H1 (cell line): ENCODE results near the gene SCYL3. TPM values are rescaled to one million over a fixed set of nuclear protein-coding genes. Genes with fewer than 3 reads are reported as not detected.

Source experiments
- CTCF ChIA-PET: fragments of 300-600 bp; sonication (Branson Sonifier 250); formaldehyde crosslinking; loops from one replicate; lab custom pipeline; 2021; ENCODE audit not compliant: partially characterized antibody; lab: Charles Lee
- POLR2A ChIA-PET: fragments of 300-600 bp; sonication (Branson Sonifier 250); formaldehyde crosslinking; loops from one replicate; lab custom pipeline; 2021; ENCODE audit warnings: inconsistent platforms; ENCODE audit not compliant: partially characterized antibody; lab: Charles Lee
- DNase-seq, 2 experiments: peaks; one replicate each; pipeline versions ENCODE4 v3.0.0 to v3.0.0-alpha.2; 2010 to 2022; ENCODE audit warnings: low spot score in 2 of 2, low read depth in 1 of 2, mixed read lengths in 1 of 2
- FAIRE-seq: peaks from 2 replicates; lab custom pipeline; 2011; peaks lifted over from hg19 to GRCh38; lab: Jason Lieb, UNC
- H2AFZ ChIP-seq: 2 replicates; pipeline ENCODE4 v1.8.1; 2012; ENCODE audit warnings: low read length, inconsistent platforms
- H2AK5ac ChIP-seq: 2 replicates; pipeline ENCODE4 v1.6.1; 2013; ENCODE audit warnings: low read depth, low read length
- H2BK120ac ChIP-seq: replicated peaks from 2 replicates; pipeline ENCODE3; 2013; ENCODE audit warnings: low read depth, low read length, inconsistent platforms
- H2BK12ac ChIP-seq: 2 replicates; pipeline ENCODE4 v1.6.1; 2013; ENCODE audit warnings: low read depth, low read length
- H2BK15ac ChIP-seq: 2 replicates; pipeline ENCODE4 v1.6.1; 2013; ENCODE audit warnings: low read length
- H2BK20ac ChIP-seq: 2 replicates; pipeline ENCODE4 v1.6.1; 2013; ENCODE audit warnings: low read length
- H2BK5ac ChIP-seq: 2 replicates; pipeline ENCODE4 v1.6.1; 2013; ENCODE audit warnings: low read depth, low read length
- H3K14ac ChIP-seq: 2 replicates; pipeline ENCODE4 v1.6.1; 2013; ENCODE audit warnings: inconsistent platforms; ENCODE audit not compliant: insufficient read length
- H3K18ac ChIP-seq: 2 replicates; pipeline ENCODE4 v1.6.1; 2013; ENCODE audit warnings: low read length; ENCODE audit errors: extremely low read depth
- H3K23ac ChIP-seq: 2 replicates; pipeline ENCODE4 v1.6.1; 2013; ENCODE audit warnings: inconsistent platforms; ENCODE audit not compliant: insufficient read length
- H3K23me2 ChIP-seq: 2 replicates; pipeline ENCODE4 v1.6.1; 2013; ENCODE audit warnings: low read depth, low read length
- H3K27ac ChIP-seq: 2 replicates; pipeline ENCODE4 v1.6.1; 2011; ENCODE audit warnings: low read depth, low read length, inconsistent platforms
- H3K27me3 ChIP-seq, 4 experiments: replicated peaks in 1 of 4; 1 replicate in 1 of 4; 2 replicates in 3 of 4; pipeline versions ENCODE4 v1.6.1 to v1.8.1; 2011 to 2013; ENCODE audit warnings: low read length in 3 of 4, mild to moderate bottlenecking in 3 of 4, inconsistent platforms in 2 of 4, mixed read lengths in 2 of 4, moderate library complexity in 1 of 4; ENCODE audit not compliant: control insufficient read depth in 3 of 4, insufficient read depth in 3 of 4; ENCODE audit errors: extremely low read depth in 1 of 4
- H3K36me3 ChIP-seq, 4 experiments: 2 replicates each; pipeline versions ENCODE4 v1.6.1 to v1.8.1; 2011 to 2013; ENCODE audit warnings: mild to moderate bottlenecking in 4 of 4, low read length in 3 of 4, moderate library complexity in 2 of 4, control low read depth in 1 of 4, inconsistent platforms in 1 of 4; ENCODE audit not compliant: insufficient read depth in 4 of 4, control insufficient read depth in 2 of 4
- H3K4ac ChIP-seq: replicated peaks from 2 replicates; pipeline ENCODE3; 2013; ENCODE audit warnings: low read length, low read depth, mixed read lengths, inconsistent platforms; ENCODE audit not compliant: insufficient read length
- H3K4me1 ChIP-seq, 4 experiments: replicated peaks in 1 of 4; 1 replicate in 1 of 4; 2 replicates in 3 of 4; pipeline versions ENCODE4 v1.6.1 to v1.8.1; 2011 to 2013; ENCODE audit warnings: low read length in 3 of 4, inconsistent platforms in 2 of 4, mixed read lengths in 1 of 4; ENCODE audit not compliant: insufficient read depth in 4 of 4, control insufficient read depth in 3 of 4
- H3K4me2 ChIP-seq, 2 experiments: 2 replicates each; pipeline versions ENCODE4 v1.6.1 to v1.8.1; 2011 to 2013; ENCODE audit warnings: low read depth in 2 of 2, low read length in 2 of 2, control low read depth in 1 of 2, inconsistent platforms in 1 of 2, mild to moderate bottlenecking in 1 of 2; ENCODE audit not compliant: insufficient read depth in 1 of 2
- H3K4me3 ChIP-seq, 4 experiments: fragments of 200-600, 300-600 bp in 1 of 4; sonication (generic), shearing (Covaris generic), sonication (Bioruptor Twin) in 1 of 4; 2 replicates each; pipeline versions ENCODE4 v1.5.1 to v1.8.1; 2011 to 2016; ENCODE audit warnings: low read length in 4 of 4, low read depth in 3 of 4, control low read depth in 2 of 4, inconsistent platforms in 2 of 4, mild to moderate bottlenecking in 2 of 4, mixed read lengths in 1 of 4, moderate library complexity in 1 of 4; ENCODE audit not compliant: insufficient read depth in 2 of 4; ENCODE audit errors: extremely low read depth in 1 of 4
- H3K56ac ChIP-seq: replicated peaks from 2 replicates; pipeline ENCODE3; 2013; ENCODE audit warnings: low read depth, mild to moderate bottlenecking, mixed read lengths, low read length, inconsistent platforms; ENCODE audit not compliant: insufficient read length
- H3K79me1 ChIP-seq: 2 replicates; pipeline ENCODE4 v1.6.1; 2013; ENCODE audit warnings: low read depth, low read length, control low read depth
- H3K79me2 ChIP-seq, 2 experiments: 2 replicates each; pipeline versions ENCODE4 v1.6.1 to v1.8.1; 2012 to 2013; ENCODE audit warnings: low read length in 2 of 2, mild to moderate bottlenecking in 2 of 2, inconsistent platforms in 1 of 2; ENCODE audit not compliant: insufficient read depth in 2 of 2, control insufficient read depth in 1 of 2
- H3K9ac ChIP-seq, 4 experiments: replicated peaks in 1 of 4; 1 replicate in 1 of 4; 2 replicates in 3 of 4; pipeline versions ENCODE4 v1.6.1 to v1.8.1; 2011 to 2013; ENCODE audit warnings: low read depth in 3 of 4, low read length in 3 of 4, control low read depth in 2 of 4, mild to moderate bottlenecking in 2 of 4, moderate library complexity in 2 of 4, inconsistent platforms in 1 of 4; ENCODE audit errors: extremely low read depth in 1 of 4
- H3K9me3 ChIP-seq, 2 experiments: 2 replicates each; pipeline versions ENCODE4 v1.6.1 to v1.8.1; 2012 to 2013; ENCODE audit warnings: mild to moderate bottlenecking in 2 of 2, moderate library complexity in 2 of 2, control low read depth in 1 of 2, inconsistent platforms in 1 of 2, low read depth in 1 of 2, low read length in 1 of 2, mixed read lengths in 1 of 2; ENCODE audit not compliant: insufficient read depth in 2 of 2
- H4K20me1 ChIP-seq, 2 experiments: replicated peaks in 1 of 2; 2 replicates each; pipeline versions ENCODE3 to v1.8.1; 2011 to 2013; ENCODE audit warnings: inconsistent platforms in 2 of 2, low read length in 2 of 2, mild to moderate bottlenecking in 1 of 2; ENCODE audit not compliant: insufficient read depth in 2 of 2, control insufficient read depth in 1 of 2
- H4K5ac ChIP-seq: 2 replicates; pipeline ENCODE4 v1.6.1; 2013; ENCODE audit warnings: low read length, low read depth, mixed read lengths, inconsistent platforms; ENCODE audit not compliant: insufficient read length
- H4K8ac ChIP-seq: 2 replicates; pipeline ENCODE4 v1.8.0; 2013; ENCODE audit warnings: mild to moderate bottlenecking, moderate library complexity, low read length, inconsistent platforms; ENCODE audit not compliant: insufficient read depth; ENCODE audit errors: extremely low read depth
- H4K91ac ChIP-seq: replicated peaks from 2 replicates; pipeline ENCODE3; 2013; ENCODE audit warnings: low read length, mixed read lengths, inconsistent platforms; ENCODE audit not compliant: insufficient read length
- CREB1 ChIP-seq: IDR thresholded peaks from 2 replicates; pipeline ENCODE4 v1.6.1; 2012; ENCODE audit warnings: inconsistent platforms
- FOSL1 ChIP-seq: IDR thresholded peaks from 2 replicates; pipeline ENCODE4 v1.6.1; 2011; ENCODE audit warnings: mild to moderate bottlenecking, low read depth, low read length, moderate library complexity; ENCODE audit not compliant: insufficient read depth
- GABPA ChIP-seq: IDR thresholded peaks from 2 replicates; pipeline ENCODE4 v1.6.1; 2011; ENCODE audit warnings: mild to moderate bottlenecking, low read length, moderate library complexity, borderline replicate concordance; ENCODE audit not compliant: insufficient read depth
- HDAC2 ChIP-seq, 2 experiments: fragments of 300-600 bp in 1 of 2; sonication (generic) in 1 of 2; IDR thresholded peaks; 2 replicates each; pipeline ENCODE4 v1.6.1; 2011 to 2012; ENCODE audit warnings: low read depth in 2 of 2, low read length in 2 of 2, mild to moderate bottlenecking in 2 of 2, moderate library complexity in 2 of 2, borderline replicate concordance in 1 of 2, inconsistent platforms in 1 of 2
- HDAC6 ChIP-seq: IDR thresholded peaks from one replicate; pipeline ENCODE4 v1.7.1; 2012; ENCODE audit warnings: low read depth, mild to moderate bottlenecking, inconsistent platforms, low read length, moderate library complexity
- POLR2A ChIP-seq, 2 experiments: IDR thresholded peaks; 1 replicate in 1 of 2; 2 replicates in 1 of 2; pipeline ENCODE4 v1.6.1; 2011; ENCODE audit warnings: low read depth in 2 of 2, low read length in 2 of 2, mild to moderate bottlenecking in 2 of 2; ENCODE audit errors: control extremely low read depth in 1 of 2
- RXRA ChIP-seq: IDR thresholded peaks from 2 replicates; pipeline ENCODE4 v1.6.1; 2011; ENCODE audit warnings: low read depth, mild to moderate bottlenecking, low read length, moderate library complexity; ENCODE audit not compliant: insufficient read depth
- TCF12 ChIP-seq: IDR thresholded peaks from 2 replicates; pipeline ENCODE4 v1.6.1; 2011; ENCODE audit warnings: low read depth, mild to moderate bottlenecking, low read length
- TEAD4 ChIP-seq: IDR thresholded peaks from 2 replicates; pipeline ENCODE4 v1.6.1; 2012; ENCODE audit warnings: low read depth, low read length, inconsistent platforms, mixed read lengths
- WGBS, 2 experiments: shearing (Covaris generic) in 1 of 2; methylation state at CpG; one replicate each; pipeline versions ENCODE4 v1.1.6 to v1.1.7; 2013 to 2015; ENCODE audit warnings: low lambda C conversion rate in 2 of 2, mixed read lengths in 2 of 2, inconsistent platforms in 1 of 2, low coverage in 1 of 2, missing lambda C conversion rate in 1 of 2; ENCODE audit not compliant: insufficient replicate concordance in 2 of 2, insufficient coverage in 1 of 2, insufficient read length in 1 of 2; ENCODE audit errors: extremely low coverage in 1 of 2, missing lambda C conversion rate in 1 of 2; 5-methylcytosine and 5-hydroxymethylcytosine counted together
- polyA plus RNA-seq, 7 experiments: library from polyadenylated mRNA; depleted of rRNA in 3 of 7; stranded (reverse) in 5 of 7; unstranded in 2 of 7; fragments of >200 nt in 5 of 7; fragments of 200-250 nt in 2 of 7; gene quantifications; 1 replicate in 5 of 7; 2 replicates in 1 of 7; 4 replicates in 1 of 7; pipeline versions ENCODE4 v1.2.1 to v1.2.3, GENCODE V29; 2011 to 2013; ENCODE audit warnings: missing spikeins in 2 of 7, mixed read lengths in 2 of 7
- total RNA-seq: library from RNA; stranded (reverse); fragmentation: NEBNext Ultra II Directional; extraction: Animal tissue kit (Norgen Biotek cat#: 25700); gene quantifications from 2 replicates; pipeline ENCODE4 v1.2.1, GENCODE V29; 2021
- TF ChIP-seq, protein P1 (sequence below): IDR thresholded peaks from 2 replicates; pipeline ENCODE4 v1.6.1; 2012; ENCODE audit warnings: inconsistent platforms
- TF ChIP-seq, protein P2 (sequence below): IDR thresholded peaks from 2 replicates; pipeline ENCODE4 v1.6.1; 2011; ENCODE audit warnings: low read length, improper control_type of control experiment

Gene SCYL3
- total and polyA plus RNA-seq, 2 of the 8 experiments (the other 6 are each of a cell fraction or from before 2014, with no cell fraction given), result 2.7 to 5.3 TPM

DNA sequence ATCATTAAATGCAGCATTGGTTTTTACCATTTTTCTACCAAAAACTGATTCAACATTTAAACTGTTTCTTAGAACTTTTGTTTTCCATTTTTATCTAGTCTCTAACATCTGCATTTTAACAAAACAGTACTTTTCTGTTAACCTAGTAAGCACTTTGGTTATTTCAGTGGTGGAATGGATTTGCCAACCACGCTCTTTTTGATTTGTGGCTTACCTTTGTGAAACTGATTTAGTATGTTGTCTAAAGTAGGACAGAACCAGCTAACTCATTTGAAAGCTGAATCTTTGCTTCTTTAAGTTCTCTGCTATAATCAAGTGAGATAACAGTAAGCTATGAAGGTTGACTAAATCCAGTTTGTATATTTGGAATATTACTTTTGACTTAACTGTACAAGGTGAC lies 57.5 kb downstream of the SCYL3 start:
- Histone ChIP-seq H4K5ac (no peak overlapping the region), H3K4me3 (no peak overlapping the region), H2BK15ac (no peak overlapping the region), H3K9ac (no peak overlapping the region), H3K23ac (no peak overlapping the region), H3K9me3 (no peaks in the 10 kb centered on the region), H3K56ac (no peak overlapping the region), H4K20me1 (no peaks in the 10 kb centered on the region), H2AFZ (no peak overlapping the region), H3K27ac (no peak overlapping the region), H3K14ac (no peak overlapping the region), H2BK5ac (no peak overlapping the region), H3K4ac (no peak overlapping the region), H3K79me1 (no peaks in the 10 kb centered on the region), H3K23me2 (no peaks in the 10 kb centered on the region), H4K91ac (no peak overlapping the region), H2AK5ac (no peak overlapping the region), H4K8ac (no peak overlapping the region), H3K36me3 (peaks cover 4 to 69% (median 27%) of the 10 kb centered on the region in 4 experiments; a peak in 7 of 8 replicates), H3K4me2 (no peak overlapping the region), H2BK12ac (no peak overlapping the region), H3K4me1 (no peaks in the 10 kb centered on the region), H2BK120ac (no peak overlapping the region), H2BK20ac (no peak overlapping the region), H3K18ac (no peak overlapping the region), H3K27me3 (no peaks in the 10 kb centered on the region), H3K79me2 (no peaks in the 10 kb centered on the region; a peak in 1 of 4 replicates)
- FAIRE-seq (no peak), DNase-seq (no peak)
- WGBS, 2 experiments, result 91% methylated on average over 1 of the region's 1 CpG; no CpG with 5 or more reads in 1 of the 2 experiments
- ChIA-PET CTCF (interaction anchor here (1.1 kb wide), 1 partner anchor 250 kb away, joined by 4 read pairs; the partner anchor contains the start of gene F5), POLR2A (interaction anchor here (1.3 kb wide), 1 partner anchor 41 kb away, joined by 3 read pairs; the partner anchor contains the start of gene METTL18)
- TF ChIP-seq GABPA (no peak), HDAC6 (no peak), FOSL1 (no peak), RXRA (no peak), POLR2A (IDR thresholded peaks at IDR 0.05; ENCODE audit: control extremely low read depth in 1 of 2, low read depth in 2 of 2, low read length in 2 of 2) (no peak), CREB1 (no peak), TEAD4 (no peak), TCF12 (no peak), HDAC2 (IDR thresholded peaks at IDR 0.05; ENCODE audit: borderline replicate concordance in 1 of 2, low read depth in 2 of 2, low read length in 2 of 2) (no peak)
- TF ChIP-seq, protein P1, sequence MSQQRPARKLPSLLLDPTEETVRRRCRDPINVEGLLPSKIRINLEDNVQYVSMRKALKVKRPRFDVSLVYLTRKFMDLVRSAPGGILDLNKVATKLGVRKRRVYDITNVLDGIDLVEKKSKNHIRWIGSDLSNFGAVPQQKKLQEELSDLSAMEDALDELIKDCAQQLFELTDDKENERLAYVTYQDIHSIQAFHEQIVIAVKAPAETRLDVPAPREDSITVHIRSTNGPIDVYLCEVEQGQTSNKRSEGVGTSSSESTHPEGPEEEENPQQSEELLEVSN, result no peak
- TF ChIP-seq, protein P2, sequence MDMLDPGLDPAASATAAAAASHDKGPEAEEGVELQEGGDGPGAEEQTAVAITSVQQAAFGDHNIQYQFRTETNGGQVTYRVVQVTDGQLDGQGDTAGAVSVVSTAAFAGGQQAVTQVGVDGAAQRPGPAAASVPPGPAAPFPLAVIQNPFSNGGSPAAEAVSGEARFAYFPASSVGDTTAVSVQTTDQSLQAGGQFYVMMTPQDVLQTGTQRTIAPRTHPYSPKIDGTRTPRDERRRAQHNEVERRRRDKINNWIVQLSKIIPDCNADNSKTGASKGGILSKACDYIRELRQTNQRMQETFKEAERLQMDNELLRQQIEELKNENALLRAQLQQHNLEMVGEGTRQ, result no peak
